Activated CD4-positive, alpha-beta T cell treated with anti-CD3 and anti-CD28 coated beads, Interleukin-2, amount 10 ng/mL, durations not matched to agents 24 days and 14 days (primary cell): ENCODE measurements around the gene MTCL1. TPM values are rescaled to one million over a fixed set of nuclear protein-coding genes. Genes with fewer than 3 reads are reported as not detected.

Source experiments
- DNase-seq: peaks from one replicate; pipeline ENCODE4 v3.0.0; 2022
- H3K27ac Mint-ChIP-seq: one replicate; pipeline ENCODE4 v1.8.0; 2022; ENCODE audit warnings: mild to moderate bottlenecking, mixed read lengths
- H3K27me3 Mint-ChIP-seq: one replicate; pipeline ENCODE4 v1.8.0; 2022; ENCODE audit warnings: mixed read lengths
- H3K36me3 Mint-ChIP-seq: one replicate; pipeline ENCODE4 v1.8.0; 2022; ENCODE audit warnings: low read depth, mild to moderate bottlenecking, mixed read lengths
- H3K4me1 Mint-ChIP-seq: one replicate; pipeline ENCODE4 v1.8.0; 2021; ENCODE audit warnings: mixed read lengths
- H3K4me3 Mint-ChIP-seq: one replicate; pipeline ENCODE4 v1.8.0; 2022; ENCODE audit warnings: mild to moderate bottlenecking, moderate library complexity, mixed read lengths
- H3K9me3 Mint-ChIP-seq: one replicate; pipeline ENCODE4 v1.8.0; 2021; ENCODE audit warnings: mixed read lengths
- intact Hi-C: fragments of 100-400 bp; cut with micrococcal nuclease; formaldehyde crosslinking; loops from one replicate; pipeline ENCODE4 v1.15.1; 2023
- total RNA-seq: library from RNA; stranded (reverse); gene quantifications from 2 replicates; pipeline ENCODE4 v1.2.3, GENCODE V29; 2022

The MTCL1 gene
- total RNA-seq, 1 donor from 2014 or later = 0.09 TPM

DNA sequence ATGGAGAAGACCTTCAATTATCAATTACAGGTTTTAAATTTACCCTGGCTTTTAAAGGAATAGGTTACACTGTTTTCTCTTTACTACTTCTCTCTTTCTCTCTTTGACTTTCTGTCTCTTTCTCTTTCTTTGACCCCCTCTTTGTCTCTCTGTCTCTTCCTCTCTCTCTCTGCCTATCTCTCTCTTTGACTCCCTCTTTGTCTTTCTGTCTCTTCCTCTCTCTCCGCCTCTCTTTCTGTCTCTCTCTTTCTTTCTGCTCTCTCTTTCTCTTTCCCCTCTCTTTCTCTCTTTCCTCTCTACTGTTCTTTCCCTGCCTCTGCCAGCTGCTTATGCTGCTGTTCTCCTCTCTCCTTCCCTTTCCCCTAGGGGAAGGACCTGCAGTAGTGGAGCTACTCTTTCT is 175.7 kb downstream of the MTCL1 start:
- no peak overlapping the region for H3K4me3 Mint-ChIP-seq
- H3K27me3 Mint-ChIP-seq = peaks cover 2% of the 10 kb centered on the region
- no peak overlapping the region for H3K27ac Mint-ChIP-seq
- H3K4me1 Mint-ChIP-seq = no peaks in the 10 kb centered on the region
- H3K36me3 Mint-ChIP-seq = peaks cover 2% of the 10 kb centered on the region
- intact Hi-C loops = no loop called here
- peaks cover 4% of the 10 kb centered on the region for H3K9me3 Mint-ChIP-seq
- DNase-seq = no peak

Other genes with a start within 250 kb of the MTCL1 start
- 19.2 and 20.2 TPM in 2 replicates for gene RAB12, start 96.1 kb upstream of the MTCL1 start, total RNA-seq